GM19397 (cell line): ENCODE data around the gene SERPINB10.
"Not testable (repeated sequence)": the region's sequence is repeated elsewhere in the genome, so short reads cannot be mapped to it uniquely, and the experiment has no call there.

ENCODE experiments used
- ATAC-seq: cut with Tn5 transposase; IDR thresholded peaks from one replicate; pipeline ENCODE4 v1.9.1; 2021; ENCODE audit warnings: mild to moderate bottlenecking, moderate library complexity; ENCODE audit not compliant: unreplicated experiment

SERPINB10 gene

GRCh38 chr18:63940543-63941050 lies 32.8 kb downstream of the SERPINB10 start:
- not testable (repeated sequence) for ATAC-seq

GRCh38 chr18:63947051-63947790 lies 39.5 kb downstream of the SERPINB10 start:
- no peak for ATAC-seq

GRCh38 chr18:63949068-63949737 lies 41.4 kb downstream of the SERPINB10 start, which contains the start of gene HMSD:
Gene HMSD (plus strand): TSS chr18:63949301. CDS start chr18:63953456, 4,155 bp downstream.
- peak; percentile 91 for ATAC-seq

DNA sequence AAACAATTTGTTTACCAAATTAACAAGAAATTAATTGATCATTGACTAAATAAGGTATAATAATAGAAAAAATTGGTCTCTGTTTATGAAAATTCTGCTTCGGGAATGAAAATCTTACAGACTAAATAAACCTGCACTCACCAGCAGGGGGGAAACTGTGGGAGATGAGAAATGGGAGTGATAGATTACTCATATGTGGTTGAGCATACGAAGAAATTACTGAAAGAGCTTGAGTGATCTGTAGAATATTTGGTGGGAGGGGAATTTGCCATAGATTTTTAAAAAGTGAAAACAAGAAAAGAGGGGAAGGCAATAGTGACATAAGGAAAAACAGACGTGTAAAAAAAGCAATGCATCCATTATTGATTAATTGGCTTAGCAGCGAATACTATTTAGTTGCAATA lies 43.5 kb downstream of the SERPINB10 start:
- ATAC-seq, result peak; percentile 32

DNA sequence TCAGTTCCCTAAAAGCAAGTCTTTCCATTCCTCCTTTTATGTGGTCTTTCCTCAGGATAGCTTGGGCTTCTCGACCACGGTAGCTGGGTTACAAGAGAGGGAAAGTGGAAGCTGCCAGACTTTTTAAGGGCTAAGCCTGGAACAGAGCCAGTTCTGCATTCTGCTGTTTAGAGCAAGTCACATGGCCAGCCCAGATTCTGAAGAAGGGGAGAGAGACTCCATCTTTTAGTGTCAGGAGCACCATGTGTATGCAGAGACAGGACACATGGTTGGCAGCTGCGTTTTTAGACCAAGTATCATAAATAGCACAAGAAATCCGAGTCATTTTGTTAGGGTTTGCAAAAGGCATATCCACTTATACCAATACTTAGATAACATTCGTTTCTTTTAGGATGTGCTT lies 46.1 kb downstream of the SERPINB10 start:
- no peak for ATAC-seq

DNA sequence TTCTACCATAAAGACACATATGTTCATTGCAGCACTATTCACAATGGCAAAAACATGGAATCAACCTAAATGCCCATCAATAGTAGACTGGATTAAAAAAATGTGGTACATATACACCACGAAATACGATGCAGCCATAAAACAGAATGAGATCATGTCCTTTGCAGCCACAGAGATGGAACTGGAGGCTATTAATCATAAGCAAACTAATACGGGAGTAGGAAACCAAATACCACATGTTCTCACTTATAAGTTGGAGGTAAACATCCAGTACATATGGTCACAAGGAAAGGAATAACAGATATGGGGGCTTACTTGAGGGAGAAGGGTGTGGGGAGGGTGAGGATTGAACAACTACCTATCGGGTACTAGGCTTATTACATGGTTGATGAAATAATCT lies 49.0 kb downstream of the SERPINB10 start:
- ATAC-seq, result no peak

GRCh38 chr18:63960891-63961290 lies 53.1 kb downstream of the SERPINB10 start:
- no peak for ATAC-seq

GRCh38 chr18:63961435-63961980 lies 53.8 kb downstream of the SERPINB10 start:
- no peak for ATAC-seq

DNA sequence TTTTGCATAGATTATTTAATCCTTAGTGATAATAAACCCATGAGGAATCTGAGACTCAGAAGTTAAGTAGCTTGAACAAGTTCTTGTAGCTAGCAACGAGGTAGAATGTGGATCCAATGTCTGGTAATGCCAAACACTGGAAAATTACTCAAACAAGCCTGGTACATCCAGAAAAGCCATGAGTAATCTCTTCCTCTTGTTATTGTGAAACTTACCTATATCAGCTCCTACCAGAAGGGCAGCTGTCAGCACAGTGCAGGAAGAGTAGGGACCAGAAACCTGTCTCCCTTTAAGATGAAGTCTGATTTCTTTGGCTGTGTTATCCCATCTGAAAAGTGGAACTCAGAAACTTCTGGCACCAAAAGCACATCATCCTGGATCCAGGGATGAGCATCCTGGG lies 54.4 kb downstream of the SERPINB10 start:
- no peak for ATAC-seq

DNA sequence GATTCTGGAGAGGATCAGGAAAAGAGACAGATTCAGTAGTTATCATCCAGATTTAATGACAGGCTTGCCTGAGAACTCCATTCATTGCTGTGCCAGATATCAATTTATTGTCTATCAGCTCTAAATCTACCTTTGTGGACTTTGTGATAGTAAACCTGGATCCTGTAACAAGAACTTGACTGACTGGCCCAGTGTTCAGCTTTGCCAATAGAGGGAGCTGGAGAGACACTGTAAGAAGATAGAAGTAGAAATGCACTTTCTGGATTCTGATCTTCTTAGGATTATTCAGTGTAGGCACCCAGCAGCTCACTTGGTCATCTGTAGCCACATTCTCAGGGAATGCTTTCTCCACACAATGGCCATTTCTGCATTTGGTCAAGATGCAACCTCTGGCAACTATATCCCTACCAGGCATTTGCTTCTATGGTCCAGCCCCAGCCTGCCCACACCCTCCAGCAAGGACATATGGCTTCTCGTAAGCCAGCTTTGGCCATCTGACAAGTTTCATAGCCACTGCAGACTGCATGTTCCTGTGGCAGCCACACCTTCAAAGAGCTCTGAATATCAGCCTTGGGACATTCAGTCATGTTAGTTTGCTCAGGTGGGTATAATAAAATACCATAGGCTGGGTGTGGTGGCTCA lies 56.0 kb downstream of the SERPINB10 start:
- peak; percentile 68 for ATAC-seq

DNA sequence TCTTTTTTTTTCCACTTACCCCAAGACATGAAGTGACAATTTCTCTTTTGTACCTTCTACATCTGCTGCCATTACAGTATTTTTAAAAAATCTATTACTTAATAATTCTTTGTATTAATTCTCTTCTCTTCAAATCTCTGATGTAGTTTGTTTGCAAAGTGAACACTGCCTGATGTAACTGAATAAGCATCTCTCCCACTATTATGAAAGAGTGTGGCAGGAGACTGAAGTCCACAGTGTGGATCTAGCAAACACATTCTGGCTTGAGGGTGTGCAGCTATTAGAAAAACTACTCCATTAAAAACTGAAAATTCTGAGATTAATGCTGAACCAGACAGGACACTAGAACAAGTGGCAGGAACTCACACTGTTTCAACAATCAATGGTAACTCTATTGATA lies 57.1 kb downstream of the SERPINB10 start:
- ATAC-seq, result no peak

DNA sequence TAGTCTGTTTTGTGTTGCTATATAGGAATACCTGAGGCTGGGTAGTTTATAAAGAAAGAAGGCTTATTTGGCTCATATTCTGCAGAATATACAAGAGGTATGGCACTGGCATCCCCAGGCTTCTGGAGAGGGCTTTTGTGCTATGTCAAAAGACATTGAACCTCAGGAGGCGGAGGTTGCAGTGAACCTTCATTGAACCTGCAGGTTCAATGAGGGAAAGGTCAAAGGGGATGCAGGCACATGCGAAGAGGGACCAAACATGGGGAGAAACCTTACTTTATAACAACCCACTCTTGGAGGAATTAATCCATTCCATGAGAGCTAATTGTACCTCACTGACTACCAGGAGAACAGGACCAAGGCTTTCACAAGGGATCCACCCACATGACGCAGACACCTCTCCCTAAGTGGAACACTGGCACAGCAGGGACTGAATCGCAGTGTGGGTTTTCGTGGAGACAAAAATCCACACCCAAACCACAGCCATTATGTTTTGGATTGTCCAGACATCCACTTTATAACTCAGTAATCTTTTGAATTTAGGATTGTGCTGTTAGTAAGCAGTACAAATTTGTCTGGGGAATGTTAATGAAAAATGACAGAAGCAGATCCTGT lies 58.1 kb downstream of the SERPINB10 start:
- no peak for ATAC-seq

DNA sequence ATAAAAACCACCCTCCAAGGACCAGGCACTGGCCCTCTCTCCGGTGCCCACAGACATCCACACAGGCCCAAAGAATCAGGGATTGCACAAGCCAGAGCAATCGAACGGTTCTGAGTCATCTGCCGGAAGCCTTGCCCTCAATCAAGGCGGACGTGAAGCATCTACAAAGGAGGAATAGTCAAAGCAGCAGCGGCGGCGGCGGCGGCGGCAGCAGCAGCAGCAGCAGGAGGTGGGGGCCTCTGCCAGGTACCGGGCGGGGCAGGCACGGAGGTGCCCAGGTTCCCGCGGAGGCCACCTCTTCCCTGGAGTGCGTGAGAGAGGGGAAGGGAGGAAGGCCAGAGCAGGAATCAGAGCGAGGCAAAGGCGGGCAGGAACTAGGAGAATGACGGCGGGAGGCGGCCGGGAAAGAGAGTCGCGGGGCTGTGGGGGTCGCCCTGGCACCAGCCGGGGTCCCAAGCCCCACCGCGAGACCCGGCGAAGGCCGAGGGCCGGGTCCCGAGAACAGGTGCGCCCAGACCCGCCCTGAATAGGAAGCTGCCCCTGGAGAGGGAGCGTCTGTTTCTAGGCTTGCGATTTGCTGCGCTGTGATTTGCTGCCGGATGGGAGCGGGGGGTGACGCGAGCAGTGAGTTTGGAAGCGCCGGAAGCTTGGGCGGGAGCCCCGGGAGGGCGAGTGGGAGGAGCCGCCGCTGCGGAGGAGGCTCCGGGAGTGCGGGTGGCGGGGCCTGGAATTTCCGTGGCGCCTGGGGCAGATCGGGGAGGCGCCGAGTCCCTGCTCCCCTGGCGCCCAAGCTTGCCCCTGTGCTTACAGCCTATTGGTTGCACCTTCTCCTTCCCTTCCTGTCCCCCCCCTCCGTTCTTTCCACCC lies 62.4 kb downstream of the SERPINB10 start, which contains the start of gene SERPINB8:
Gene SERPINB8 (plus strand): TSS at position 140 of the 867 bp plus-strand sequence. CDS start 8,228 bp downstream, outside the sequence.
- peak; percentile 88 for ATAC-seq

- peak; percentile 0 for ATAC-seq
Observed at GRCh38 chr18:63970809-63971205, 63.0 kb downstream of the SERPINB10 start.

DNA sequence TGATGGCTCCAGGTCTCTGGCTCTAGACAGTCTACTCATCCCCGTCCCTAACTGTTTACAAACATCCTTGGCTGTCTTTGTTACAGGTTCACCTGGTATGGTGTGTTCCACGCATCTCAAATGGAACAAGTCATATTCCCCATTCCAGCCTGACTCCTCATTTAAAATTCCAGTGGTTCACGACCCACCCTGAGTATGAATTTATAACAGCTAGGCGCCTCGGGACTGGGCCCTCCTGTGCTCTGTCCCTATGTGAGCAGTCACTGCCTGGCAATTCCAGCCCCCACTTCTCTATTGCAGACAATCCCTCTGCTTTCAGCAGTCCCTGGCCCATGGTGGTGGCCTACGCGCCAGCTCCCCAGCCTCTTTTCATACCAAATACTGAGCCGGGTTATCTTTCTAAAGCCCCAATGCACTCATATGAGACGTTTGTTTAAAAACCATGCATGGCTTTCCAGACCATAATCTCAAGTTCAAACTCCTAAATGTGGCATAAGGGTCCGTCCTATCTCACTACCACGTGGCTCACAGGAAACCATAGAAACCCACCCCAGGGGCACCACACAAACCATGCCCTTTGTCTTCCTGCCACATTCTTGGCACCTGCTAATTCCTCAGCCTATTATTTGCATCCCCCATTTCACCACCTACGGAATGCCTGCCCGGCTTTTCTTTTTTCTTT lies 63.7 kb downstream of the SERPINB10 start:
- ATAC-seq, result no peak

DNA sequence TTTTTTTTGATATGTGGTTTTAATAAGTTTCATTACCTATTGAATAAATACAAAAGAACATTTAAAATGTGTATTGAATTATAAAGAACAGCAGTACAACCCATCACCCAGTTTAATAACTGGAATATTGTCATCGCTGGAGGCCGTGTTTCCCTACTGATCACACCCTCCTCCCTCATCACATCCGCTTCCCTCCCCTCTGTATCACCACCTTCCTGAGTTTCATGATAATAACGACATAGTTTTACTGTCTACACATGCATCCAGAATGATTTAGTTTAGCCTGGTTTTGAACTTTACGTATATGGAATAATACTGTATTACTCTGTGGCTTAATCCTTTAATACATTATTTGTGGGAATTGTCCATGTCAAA lies 64.2 kb downstream of the SERPINB10 start:
- ATAC-seq, result no peak

- no peak for ATAC-seq
Observed at GRCh38 chr18:63974991-63975390, 67.2 kb downstream of the SERPINB10 start.

DNA sequence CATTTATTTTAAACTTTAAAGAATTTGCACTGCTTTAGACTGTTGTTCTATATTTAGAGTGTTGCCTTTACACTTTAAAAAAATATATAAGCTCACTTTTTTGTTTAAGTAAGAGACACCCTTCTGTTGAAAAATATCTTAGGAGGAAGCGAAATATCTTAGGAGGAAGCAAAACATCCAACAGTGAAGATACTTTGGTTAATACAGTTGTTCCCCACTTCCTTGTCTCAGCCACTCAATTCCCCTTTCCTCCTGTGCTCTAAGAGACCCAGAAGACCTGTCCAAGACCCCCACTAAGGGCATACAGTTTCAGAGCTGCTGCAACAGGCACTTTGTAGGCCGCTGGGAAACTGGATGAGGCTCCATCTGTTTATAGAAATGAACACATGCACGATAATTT lies 67.9 kb downstream of the SERPINB10 start:
- no peak for ATAC-seq

DNA sequence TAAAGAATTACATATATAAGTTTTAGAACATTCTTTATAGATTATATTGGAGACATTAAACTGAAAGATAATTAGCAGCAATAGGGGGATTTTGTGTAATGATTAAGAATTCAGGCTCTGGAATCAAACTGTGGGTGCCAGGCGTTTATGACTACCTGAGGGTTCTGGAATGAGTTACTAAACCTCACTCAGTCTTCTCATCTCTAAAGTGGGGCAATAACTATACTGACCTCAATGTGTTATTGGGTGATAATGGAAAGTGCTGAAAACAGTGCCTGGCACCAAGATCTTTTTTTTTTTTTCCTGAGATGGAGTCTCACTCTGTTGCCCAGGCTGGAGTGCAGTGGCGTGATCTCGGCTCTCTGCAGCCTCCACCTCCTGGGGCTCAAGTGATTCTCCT lies 69.3 kb downstream of the SERPINB10 start:
- ATAC-seq, result no peak
